Kidney glomerular epithelial cell (primary cell): ENCODE data around the gene SLC1A2.

Experiments used
- DNase-seq: peaks from one replicate; lab custom pipeline; 2025; lab: John Stamatoyannopoulos, UW

The SLC1A2 gene

DNA sequence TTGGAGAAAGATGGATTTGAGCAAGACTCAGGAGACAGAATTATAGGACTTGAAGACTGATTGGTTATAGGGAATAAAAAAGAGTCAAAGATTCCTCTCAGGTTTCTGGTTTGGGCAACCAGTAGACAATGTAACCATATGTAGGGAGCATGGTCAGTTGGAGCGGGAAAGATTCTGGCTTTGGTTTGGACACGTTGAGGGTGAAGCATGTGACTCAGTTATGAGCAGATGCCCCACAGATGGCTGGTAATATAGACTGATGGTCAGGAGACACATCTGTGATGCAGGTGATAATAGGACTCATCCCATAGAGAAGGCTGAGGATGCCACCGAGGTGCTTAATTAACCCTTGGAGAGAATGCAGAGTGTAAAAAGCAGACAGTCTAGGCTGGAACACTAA, 148.3 kb downstream of the SLC1A2 start:
- no peak for DNase-seq

DNA sequence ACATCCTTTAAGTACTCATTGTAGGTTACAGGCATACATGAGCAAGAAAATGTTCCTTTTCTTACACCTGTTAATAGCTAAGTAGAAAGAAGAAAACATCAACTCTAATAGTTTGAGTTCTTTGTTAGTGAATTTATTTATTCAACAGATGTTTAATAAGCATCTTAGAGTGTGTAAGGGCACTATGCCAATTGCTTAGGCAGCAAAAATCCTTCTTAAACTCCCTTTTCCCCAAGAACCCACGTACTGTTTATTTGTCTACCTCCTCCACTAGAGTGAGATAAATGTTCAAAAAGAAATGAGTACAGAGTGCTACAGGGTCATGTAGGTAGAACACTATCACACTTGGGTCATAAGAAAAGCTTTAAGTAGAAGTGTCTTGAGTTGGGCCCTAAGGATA, 149.0 kb downstream of the SLC1A2 start:
- no peak for DNase-seq

DNA sequence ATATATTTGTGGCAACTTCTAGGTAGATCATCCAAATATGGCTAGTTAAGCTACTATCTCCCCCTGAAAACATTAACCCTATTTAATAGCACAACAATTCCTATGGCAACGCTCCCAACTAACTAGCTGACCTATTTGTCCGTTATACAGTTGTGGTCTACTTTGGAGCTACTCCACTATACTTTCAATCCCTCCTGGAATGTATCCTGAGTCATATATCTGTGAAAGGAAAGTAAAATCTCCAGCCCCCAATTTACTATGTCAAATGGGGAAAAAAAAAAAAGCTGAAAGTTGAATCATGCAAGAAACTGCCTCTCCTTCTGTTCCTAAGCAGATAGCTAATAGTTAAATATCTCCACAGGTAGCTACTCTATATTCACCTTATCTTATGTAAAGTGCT, 151.9 kb downstream of the SLC1A2 start:
- no peak for DNase-seq

DNA sequence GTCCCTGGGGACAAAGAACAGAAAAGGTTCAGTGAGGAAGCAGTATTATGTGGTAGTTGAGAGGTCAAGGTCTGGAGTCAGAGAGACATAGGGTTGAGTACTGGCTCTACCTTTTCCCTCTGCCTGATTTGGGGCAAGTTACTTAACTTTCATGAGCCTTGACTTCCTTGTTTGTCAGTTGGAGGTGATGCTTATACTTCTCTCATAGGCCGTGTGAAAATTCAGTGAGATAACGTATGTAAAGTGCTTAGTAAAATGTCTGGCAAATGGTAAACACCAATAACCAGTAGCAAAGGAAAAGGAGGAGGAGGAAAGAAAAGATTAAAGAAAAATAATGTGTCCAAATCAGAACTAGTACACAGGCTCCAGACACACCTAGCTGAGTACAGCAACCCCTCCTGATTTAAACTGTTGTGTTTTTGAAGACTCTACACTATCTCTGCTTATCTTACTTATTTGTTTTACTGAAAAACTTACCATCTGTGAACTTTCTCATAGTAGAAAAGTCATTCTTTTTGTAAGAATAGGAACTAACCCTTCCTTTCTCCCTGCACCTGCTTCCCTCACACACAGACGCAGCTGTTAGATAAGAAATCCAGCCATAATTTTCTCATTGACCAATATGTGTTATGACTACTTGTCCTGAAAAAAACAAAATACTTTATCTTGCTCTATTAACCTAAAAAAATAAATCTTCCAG, 153.5 kb downstream of the SLC1A2 start:
- DNase-seq, result no peak

DNA sequence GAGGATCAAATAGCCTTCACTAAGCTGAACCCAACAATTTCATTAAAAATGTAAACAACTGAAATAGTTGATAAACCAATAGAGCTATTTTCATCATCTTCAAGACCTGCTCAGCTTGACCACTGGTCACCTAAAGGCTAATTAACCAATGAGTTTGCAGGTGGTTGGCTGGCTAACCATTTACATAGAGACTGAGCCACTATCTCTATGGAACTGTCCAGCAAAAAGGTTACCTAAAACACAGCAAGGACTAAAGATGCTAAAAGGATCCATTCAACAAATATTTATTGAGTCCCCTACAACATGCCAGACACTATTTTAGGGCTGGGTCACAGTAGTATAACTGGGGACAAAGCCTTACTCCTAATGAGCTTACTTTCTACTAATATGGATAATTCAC, 156.6 kb downstream of the SLC1A2 start:
- no peak for DNase-seq

DNA sequence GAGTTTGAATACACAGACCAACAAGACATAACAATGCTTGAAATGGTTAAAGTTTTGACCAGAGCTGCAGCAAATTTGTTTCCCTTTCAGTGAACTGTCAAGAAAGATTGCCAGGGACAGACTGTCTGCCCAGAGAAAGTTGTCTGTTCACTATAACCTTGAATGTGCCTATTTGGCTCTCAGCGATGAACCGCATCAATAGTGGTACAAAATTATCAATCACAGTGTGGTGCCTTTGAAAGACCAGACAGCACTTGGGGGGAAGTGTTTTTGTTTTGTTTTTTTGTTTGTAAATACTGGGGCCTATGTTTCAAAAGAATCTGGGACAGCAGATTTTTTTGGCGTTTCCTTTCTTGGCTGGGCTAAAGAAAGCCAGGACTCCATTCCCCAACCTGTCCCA, 157.3 kb downstream of the SLC1A2 start:
- DNase-seq, result no peak

DNA sequence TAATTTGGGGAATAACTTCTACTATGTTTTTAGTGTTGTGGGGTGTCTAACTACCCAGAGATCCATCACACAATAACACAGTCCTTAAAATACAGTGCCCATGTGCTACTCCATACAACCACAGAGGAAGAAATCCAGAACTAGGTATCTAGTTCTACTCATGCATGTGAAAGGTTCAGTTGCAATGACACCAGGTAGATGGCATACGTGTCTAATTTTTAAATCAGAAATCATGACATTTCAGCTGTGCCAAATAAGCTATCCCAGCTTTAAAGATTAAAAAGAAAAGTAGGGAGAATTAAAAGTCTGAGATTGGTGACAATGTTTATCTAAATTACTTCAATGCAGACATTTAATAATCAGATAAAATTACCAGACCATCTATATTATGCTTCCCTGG, 158.2 kb downstream of the SLC1A2 start:
- no peak for DNase-seq

DNA sequence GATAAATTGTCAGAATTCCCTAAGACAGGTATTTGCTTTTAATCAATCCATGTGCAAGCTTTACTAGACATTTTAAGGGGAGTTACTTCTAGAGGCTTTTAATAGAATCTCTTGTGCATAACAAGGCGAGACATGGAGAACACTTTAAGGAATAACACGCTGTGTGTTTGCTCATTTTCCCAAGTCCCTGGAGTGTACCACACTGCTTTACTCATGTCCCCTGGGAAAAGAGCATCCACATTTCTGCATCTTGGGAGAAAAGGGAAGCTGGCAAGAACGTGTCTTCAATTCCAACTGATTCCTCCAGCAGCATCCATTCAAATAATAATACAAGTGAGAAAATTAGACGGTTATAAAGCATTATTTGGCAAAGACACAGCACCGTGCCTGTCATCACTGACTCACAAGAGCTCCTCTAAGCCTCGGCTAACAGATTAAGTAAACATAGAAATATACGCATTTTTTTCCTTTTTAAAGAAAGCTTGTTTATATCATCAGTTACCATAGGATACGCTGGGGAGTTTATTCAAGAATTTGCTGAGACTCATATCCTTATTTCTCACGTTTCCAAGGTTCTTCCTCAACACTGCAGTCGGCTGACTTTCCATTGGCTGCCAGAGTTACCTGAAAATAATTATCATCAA, 158.9 kb downstream of the SLC1A2 start:
- DNase-seq, result no peak

DNA sequence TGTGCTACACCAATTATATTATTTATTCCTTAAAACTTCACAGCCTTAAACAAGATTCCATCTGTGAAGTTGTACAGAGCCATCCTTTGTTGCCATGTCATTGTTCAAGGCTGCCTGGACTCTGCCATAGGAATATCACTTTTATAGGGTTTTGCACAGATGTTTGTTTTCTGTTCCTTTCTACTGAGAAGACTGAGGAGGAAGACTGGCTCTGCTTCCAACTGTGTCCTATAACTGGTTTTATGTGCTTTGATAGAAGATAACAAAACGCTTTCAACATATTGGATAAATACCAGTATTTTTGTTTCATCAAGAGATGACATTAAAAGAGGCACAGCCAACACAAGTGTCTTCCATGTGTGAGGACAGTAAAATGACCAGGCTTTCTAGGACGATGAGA, 159.8 kb downstream of the SLC1A2 start:
- no peak for DNase-seq

DNA sequence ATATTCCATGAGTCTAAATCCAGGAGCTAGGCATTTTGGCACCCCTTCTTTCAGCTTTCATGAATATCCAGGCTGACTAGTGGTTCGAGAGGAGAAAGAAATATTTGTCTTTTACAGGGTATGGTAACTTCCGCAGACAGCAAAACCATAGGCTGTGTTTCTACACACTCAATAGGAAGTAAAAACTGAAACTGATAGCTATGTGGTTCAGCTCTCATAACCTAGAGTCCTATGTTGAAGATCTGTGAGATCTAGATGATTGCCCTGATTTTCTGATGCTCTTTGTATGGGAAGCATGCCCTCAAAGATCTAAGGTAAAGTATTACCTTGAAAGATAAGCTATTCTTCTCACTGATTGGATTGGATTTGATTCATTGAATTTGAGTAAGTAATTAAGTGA, 162.1 kb downstream of the SLC1A2 start:
- DNase-seq, result no peak

DNA sequence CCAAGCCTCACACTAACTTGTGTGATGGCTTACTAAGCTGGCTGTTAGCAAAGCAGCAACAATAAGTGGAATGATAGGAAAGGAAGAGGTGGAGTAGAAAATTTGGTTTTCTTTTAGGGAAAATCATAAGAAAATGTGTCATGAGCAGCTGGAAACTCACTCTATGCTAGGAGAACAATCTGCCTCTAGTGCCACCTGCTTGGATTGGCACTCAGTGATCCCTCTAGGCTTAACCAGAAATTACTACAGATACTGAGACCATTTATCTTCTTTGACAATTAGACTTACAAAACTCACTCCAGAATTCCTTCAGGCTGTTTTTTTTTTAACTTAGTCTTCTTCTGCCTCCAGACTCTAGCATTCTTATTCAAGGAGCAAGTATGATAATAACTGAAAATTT, 163.1 kb downstream of the SLC1A2 start:
- DNase-seq, result no peak

DNA sequence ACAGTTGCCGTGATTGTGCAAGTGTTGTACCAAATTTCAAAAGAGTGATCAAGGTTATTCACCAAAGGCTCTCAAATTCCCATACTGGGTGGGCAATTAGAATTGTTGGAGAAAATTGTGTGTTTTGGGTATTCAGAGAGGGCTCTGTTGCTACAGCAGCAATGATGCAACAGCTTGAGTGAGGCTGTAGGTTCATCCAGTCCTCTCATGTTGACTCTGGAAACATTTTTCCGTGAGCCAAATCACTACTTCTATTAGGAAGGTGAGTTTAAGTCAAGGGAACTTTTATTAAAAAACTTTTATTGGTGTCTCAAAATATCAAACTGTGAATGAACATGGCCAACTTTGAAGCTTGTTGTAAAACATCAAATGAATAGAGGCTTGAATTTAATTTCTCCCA, 163.8 kb downstream of the SLC1A2 start:
- DNase-seq, result no peak

DNA sequence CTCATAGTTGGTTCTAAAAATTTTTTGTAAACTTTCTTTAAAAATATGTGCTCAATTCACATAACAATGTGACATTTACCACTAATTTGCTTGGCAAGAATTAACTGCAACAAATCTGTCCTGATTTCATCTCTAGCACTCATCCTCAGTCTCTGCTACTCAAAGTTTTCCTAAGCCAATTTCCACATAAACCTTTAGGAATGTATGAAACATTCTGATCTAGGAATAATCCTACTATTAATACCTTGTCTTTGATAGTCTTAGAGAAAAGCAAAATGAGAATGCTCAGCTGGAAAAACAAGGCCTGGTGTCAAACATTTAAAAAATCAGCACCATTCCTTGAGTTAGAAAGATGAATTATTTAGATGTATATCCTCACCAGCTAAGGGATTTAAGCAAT, 166.1 kb downstream of the SLC1A2 start:
- no peak for DNase-seq

DNA sequence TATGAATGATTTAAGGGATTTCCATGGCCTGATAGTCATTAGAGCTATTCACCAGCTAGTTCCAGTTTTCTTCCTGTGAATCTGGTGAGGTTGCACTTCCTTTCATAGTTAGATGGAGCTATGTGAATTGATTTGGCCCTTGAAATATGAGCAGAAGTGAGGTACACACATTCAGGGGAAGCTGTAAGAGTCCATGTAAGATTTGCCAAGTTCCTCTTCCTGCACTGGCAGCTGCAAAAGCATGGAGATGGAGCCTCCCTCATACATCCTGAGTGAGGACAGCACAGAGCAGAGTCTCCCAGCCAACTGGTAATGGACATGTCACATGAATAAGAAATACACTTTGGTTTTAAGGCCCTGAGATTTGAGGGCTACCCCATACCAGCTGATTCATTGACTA, 168.7 kb downstream of the SLC1A2 start:
- no peak for DNase-seq

DNA sequence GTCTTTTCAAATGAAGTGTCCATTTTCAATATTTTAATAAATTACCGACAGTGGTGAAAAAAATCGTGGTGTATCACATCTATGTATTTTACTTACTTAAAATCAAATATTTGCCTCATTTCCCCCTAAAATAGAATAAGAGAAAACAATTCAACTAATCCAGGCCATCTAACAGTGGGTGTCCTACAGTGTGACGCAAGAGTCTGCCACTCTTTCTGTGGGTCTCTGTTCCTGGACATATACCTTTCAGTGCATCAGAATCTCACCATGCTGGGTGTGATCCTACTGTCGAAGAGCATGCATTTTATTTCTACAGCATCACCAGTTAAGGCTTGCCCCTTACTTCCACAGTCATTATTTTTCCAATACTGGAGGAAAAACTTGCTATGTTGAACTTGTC, 169.2 kb downstream of the SLC1A2 start:
- DNase-seq, result no peak

DNA sequence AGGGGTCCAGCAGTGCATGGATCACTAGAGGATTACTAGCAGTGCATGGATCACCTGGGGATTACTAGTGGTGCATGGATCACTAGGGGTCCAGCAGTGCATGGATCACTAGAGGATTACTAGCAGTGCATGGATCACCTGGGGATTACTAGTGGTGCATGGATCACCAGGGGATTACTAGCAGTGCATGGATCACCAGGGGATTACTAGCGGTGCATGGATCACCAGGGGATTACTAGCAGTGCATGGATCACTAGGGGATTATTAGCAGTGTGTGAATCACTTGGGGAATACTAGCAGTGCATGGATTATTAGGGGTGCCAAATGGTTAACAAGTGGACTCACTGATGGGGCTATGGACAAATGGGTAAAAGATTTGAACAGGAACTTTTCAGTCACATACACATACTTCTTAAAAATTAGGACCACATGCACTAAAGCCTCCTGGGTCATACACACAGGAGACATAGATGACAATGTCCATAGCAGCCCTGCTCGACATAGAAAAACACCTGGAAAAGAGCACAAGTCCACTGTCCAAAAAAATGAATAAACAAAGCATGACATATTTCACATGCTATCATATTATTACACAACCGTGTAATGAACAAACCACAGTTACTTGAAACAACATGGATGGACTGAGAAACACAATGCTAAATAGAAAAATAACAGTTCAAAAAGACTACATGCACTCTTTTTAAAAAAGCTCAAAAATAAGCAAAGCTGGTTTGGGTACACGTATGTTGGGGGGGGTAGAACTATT, 170.6 kb downstream of the SLC1A2 start:
- DNase-seq, result no peak

DNA sequence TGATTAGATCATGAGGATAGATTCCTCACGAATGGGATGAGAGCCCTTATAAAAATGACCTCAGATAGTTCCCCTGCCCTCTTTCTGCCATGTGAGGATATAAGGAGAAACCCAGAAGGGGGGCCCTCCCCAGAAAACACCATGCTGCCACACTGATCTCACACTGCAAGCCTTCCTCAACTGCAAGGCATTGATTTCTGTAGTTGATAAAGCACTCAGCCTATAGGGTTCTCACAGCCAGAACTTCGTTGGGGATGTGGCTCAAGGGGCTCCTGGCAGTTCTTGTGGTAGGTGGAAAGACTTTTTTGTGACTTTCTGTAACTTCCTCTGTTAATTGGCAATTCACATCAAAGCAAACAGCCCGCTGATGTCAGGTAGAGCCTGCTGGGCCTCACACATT, 171.5 kb downstream of the SLC1A2 start:
- no peak for DNase-seq

DNA sequence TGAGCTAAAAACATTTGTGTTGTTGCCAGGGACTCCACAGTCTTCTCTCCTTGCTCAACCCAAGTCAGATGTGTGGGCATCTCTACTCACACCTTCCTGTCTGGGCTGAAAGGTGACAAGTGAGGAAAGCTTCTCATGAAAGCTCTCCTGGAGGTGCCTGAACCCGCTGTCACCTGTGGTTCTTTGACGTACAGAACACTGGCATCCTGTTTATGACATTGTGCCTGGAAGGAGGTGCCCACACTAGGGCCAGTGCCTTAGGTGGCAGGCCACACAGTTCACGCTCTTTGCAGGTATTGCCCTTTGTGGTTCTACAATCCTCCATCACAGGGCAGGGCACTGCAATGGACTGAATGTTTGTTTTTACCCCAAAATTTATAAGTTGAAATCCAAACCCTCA, 171.9 kb downstream of the SLC1A2 start:
- no peak for DNase-seq

DNA sequence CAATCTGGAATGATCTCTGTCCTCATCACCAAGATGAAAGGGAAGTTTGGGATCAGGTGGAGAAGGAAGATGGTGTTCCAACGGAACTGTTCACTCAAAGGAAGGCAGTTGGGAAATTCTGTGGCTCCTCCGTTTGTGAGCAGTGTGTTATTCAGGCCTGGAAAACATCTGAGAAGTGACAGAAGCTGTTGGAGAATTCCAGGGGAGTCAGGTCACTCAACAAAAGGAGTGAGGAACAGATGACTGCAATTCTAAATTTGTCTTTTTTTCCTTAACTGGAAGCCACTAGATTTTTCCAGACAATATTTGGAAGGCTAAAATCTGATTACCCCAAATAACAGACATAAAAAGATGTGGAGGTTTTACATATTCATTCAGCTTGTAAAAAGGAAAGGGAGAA, 172.6 kb downstream of the SLC1A2 start:
- DNase-seq, result no peak

DNA sequence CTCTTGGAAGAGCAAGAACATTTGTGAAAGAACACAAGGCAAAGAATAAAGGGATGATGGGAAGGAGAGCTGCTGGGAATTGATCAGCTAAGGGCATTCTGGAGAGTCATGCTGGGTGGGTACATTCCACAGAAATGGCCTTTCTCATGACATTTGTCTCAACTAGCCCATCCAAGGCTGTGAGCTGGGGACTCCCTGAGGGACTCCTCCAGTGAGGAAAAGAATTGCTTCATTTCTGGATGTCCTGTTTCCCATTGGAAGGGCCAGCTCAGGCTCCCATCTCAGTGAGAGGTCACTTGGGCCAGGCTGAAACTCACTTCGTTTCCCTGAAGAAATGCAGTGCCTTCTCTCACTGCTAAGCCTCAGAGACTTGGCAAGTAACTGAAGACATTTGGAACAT, 173.6 kb downstream of the SLC1A2 start:
- DNase-seq, result no peak

DNA sequence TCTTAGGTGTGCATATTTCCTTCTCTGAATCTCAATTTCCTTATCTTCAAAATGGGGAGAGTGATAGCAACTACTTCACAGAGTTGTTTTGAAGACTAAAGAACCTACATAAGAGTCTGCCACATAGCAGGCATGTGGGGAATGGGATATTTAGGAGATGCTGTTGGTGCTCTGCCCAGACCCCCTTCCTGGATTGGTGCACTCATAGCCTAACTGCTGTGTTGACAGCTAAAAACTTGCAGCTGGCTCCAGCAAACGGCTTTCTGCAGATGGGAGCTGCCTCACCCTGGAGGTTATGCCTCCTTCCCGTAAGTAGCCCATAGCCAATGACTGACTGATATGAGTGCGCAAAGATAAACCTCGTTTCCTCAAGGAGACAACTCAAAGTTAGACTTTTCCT, 174.3 kb downstream of the SLC1A2 start:
- no peak for DNase-seq

DNA sequence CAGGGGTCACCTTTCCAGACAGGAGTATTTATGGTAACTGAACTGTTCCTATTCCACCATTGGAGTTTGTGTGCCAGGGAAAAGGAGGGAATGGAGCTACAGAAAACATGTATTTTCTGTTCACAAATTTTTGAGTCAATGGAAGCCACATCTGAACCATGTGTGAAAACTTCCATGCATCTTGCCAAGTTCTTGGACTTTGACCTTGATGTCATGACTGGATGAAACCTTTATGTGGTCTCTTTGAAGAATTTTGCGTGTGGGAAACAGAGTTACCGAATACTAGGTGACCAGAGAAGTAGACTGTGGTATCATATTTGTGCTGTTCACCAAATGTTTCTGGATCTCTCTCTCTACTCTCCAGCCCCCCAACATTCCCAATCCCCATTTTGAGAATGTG, 175.6 kb downstream of the SLC1A2 start:
- no peak for DNase-seq

DNA sequence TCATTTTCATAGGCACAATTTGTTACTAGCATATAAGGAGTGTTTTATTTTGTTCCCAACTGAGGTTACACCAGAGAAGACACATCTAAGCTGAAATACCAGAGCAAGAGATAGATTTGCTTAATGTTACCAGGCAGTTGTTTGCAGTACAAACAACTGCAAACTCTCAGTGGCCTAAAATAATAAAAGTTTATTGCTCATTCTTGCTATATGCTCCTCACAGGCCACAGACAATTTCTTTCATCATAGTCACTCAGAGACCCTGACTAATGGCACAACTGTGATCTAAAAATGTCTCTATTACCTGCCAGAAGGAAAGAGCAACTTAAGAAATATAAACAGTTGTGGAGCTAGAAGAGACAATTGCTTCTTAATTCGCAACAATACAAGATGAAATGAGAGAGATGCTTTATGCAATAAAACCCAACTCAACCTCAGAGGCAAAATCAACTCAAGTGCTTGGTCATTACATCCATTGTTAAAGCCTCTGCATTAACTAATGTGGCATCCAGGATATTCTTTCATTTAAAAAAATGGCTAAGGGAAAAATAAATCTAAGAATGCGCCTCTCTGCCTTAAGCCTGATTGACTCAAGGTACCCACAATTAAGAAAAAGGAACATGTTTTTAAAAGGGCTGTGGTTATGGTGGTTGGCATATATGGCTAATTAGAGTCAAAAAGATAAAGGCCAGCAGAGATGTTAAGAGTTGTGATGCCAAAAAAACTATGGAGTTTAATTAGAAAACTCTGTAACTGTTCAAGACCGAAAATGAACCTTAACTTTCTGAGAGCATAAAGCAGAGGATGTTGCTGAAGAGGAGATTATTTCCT, 176.7 kb downstream of the SLC1A2 start:
- DNase-seq, result no peak
